Measurements from ENCODE around the gene TRIM56. TPM values are rescaled to one million over a fixed set of nuclear protein-coding genes. Genes with fewer than 3 reads are reported as not detected.
"Not testable (repeated sequence)": the region's sequence is repeated elsewhere in the genome, so short reads cannot be mapped to it uniquely, and the experiment has no call there.

TRIM56 gene
- total RNA-seq, 1 donor from 2014 or later: 1.4 TPM

GRCh38 chr7:101066141-101066832 is 19.0 kb upstream of the TRIM56 start:
- H3K27ac Mint-ChIP-seq: no peak overlapping the region
- peaks cover 4% of the 10 kb centered on the region for H3K9me3 Mint-ChIP-seq
- peaks cover 10% of the 10 kb centered on the region for H3K4me1 Mint-ChIP-seq
- H3K4me3 ChIP-seq: no peak overlapping the region
- H3K4me2 ChIP-seq: peak overlapping the region; percentile 27
- H3K36me3 Mint-ChIP-seq: no peaks in the 10 kb centered on the region
- no peaks in the 10 kb centered on the region for H3F3A ChIP-seq (ENCODE audit: low read depth)
- no peak for TF ChIP-seq EZH2 (IDR thresholded peaks at IDR 0.05)
- no peak for TF ChIP-seq EZH2phosphoT487 (IDR thresholded peaks at IDR 0.05)
- no peak for TF ChIP-seq CTCF (IDR thresholded peaks at IDR 0.05)
- no peak overlapping the region for H3K9ac ChIP-seq
- peaks cover 4% of the 10 kb centered on the region for H3K27me3 Mint-ChIP-seq (ENCODE audit: insufficient read depth, low read depth)
- H4K20me1 ChIP-seq (ENCODE audit: low read depth): no peaks in the 10 kb centered on the region
- H3K36me3 ChIP-seq: no peaks in the 10 kb centered on the region
- no peaks in the 10 kb centered on the region for H3K9me3 ChIP-seq (ENCODE audit: low read depth)
- H3K4me1 ChIP-seq: peaks cover 10% of the 10 kb centered on the region
- H3K27me3 ChIP-seq: no peaks in the 10 kb centered on the region
- peak overlapping the region; percentile 48 for H3K4me3 Mint-ChIP-seq
- H3K27ac ChIP-seq: no peak overlapping the region
- DNase-seq (ENCODE audit: low spot score): peak; percentile 48
- no peaks in the 10 kb centered on the region for H3K79me2 ChIP-seq (ENCODE audit: low read depth)
- H2AFZ ChIP-seq (replicated peaks): no peak overlapping the region

GRCh38 chr7:101066833-101067177 is 18.5 kb upstream of the TRIM56 start:
- Histone ChIP-seq H3K4me2 (no peak overlapping the region), H3F3A (ENCODE audit: low read depth) (no peaks in the 10 kb centered on the region), H3K9me3 (ENCODE audit: low read depth) (no peaks in the 10 kb centered on the region), H3K4me1 (peaks cover 10% of the 10 kb centered on the region), H3K36me3 (no peaks in the 10 kb centered on the region), H3K27me3 (no peaks in the 10 kb centered on the region), H4K20me1 (ENCODE audit: low read depth) (no peaks in the 10 kb centered on the region), H3K79me2 (ENCODE audit: low read depth) (no peaks in the 10 kb centered on the region), H2AFZ (replicated peaks) (no peak overlapping the region), H3K9ac (no peak overlapping the region), H3K27ac (no peak overlapping the region), H3K4me3 (no peak overlapping the region)
- Mint-ChIP-seq H3K4me3 (no peak overlapping the region), H3K36me3 (no peaks in the 10 kb centered on the region), H3K27me3 (ENCODE audit: insufficient read depth, low read depth) (peaks cover under 1% of the 10 kb centered on the region), H3K4me1 (peaks cover 10% of the 10 kb centered on the region), H3K9me3 (peaks cover 4% of the 10 kb centered on the region), H3K27ac (no peak overlapping the region)
- TF ChIP-seq CTCF (IDR thresholded peaks at IDR 0.05) (no peak), EZH2 (IDR thresholded peaks at IDR 0.05) (no peak), EZH2phosphoT487 (IDR thresholded peaks at IDR 0.05) (no peak)
- no peak for DNase-seq (ENCODE audit: low spot score)

- Histone ChIP-seq H3K4me3 (no peak overlapping the region), H3K4me1 (peaks cover 10% of the 10 kb centered on the region), H3K27me3 (no peaks in the 10 kb centered on the region), H4K20me1 (ENCODE audit: low read depth) (no peaks in the 10 kb centered on the region), H3K27ac (no peak overlapping the region), H3K9ac (no peak overlapping the region), H3K4me2 (no peak overlapping the region), H3F3A (ENCODE audit: low read depth) (no peaks in the 10 kb centered on the region), H3K79me2 (ENCODE audit: low read depth) (no peaks in the 10 kb centered on the region), H2AFZ (replicated peaks) (no peak overlapping the region), H3K9me3 (ENCODE audit: low read depth) (no peaks in the 10 kb centered on the region), H3K36me3 (no peaks in the 10 kb centered on the region)
- DNase-seq (ENCODE audit: low spot score): no peak
- Mint-ChIP-seq H3K27ac (peak overlapping the region; percentile 21), H3K9me3 (peaks cover 4% of the 10 kb centered on the region), H3K27me3 (ENCODE audit: insufficient read depth, low read depth) (peaks cover 4% of the 10 kb centered on the region), H3K4me1 (peaks cover 10% of the 10 kb centered on the region), H3K4me3 (no peak overlapping the region), H3K36me3 (no peaks in the 10 kb centered on the region)
- TF ChIP-seq CTCF (IDR thresholded peaks at IDR 0.05) (no peak), EZH2 (IDR thresholded peaks at IDR 0.05) (no peak), EZH2phosphoT487 (IDR thresholded peaks at IDR 0.05) (no peak)
Measured at GRCh38 chr7:101068401-101068800, 16.9 kb upstream of the TRIM56 start.

DNA sequence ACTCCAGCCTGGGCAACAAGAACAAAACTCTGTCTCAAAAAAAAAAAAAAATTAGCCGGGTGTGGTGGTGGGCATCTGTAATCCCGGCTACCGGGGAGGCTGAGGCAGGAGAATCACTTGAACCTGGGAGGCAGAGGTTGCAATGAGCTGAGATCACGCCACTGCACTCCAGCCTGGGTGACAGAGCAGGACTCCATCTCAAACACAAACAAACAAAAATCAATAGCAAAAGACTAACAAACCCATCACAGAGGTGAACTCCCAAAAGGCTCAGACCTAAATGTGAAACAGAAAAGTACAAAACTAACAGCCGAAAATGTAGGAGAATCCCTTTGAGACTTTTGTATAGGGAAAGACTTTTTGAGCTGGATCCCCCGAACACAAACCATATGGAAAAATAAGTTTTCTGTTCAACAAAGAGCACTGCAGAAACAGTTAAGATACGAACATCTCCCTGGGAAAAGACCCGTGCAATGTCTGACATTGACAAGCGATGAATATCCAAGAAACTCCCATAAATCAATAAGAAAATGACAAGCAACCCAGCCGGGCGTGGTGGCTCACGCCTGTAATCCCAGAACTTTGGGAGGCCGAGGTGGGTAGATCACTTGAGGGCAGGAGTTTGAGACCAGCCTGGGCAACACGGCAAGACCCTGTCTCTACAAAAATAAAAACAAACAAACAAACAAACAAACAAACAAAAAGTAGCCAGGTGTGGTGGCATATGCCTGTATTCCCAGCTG is 13.7 kb upstream of the TRIM56 start:
- H3K4me3 Mint-ChIP-seq; H3K4me1 ChIP-seq; H3K27ac ChIP-seq; H3K9me3 ChIP-seq (ENCODE audit: low read depth); H3K4me3 ChIP-seq; H3K4me1 Mint-ChIP-seq; H3K27me3 ChIP-seq; H3K9ac ChIP-seq; H3K36me3 ChIP-seq; H3K9me3 Mint-ChIP-seq; H3F3A ChIP-seq (ENCODE audit: low read depth); H4K20me1 ChIP-seq (ENCODE audit: low read depth); DNase-seq (ENCODE audit: low spot score); H3K4me2 ChIP-seq; H3K27ac Mint-ChIP-seq; H2AFZ ChIP-seq (replicated peaks); H3K27me3 Mint-ChIP-seq (ENCODE audit: insufficient read depth, low read depth); H3K36me3 Mint-ChIP-seq; H3K79me2 ChIP-seq (ENCODE audit: low read depth): not testable (repeated sequence)
